SK-N-SH treated with all-trans-retinoic acid at 6 μM for 48 hours (cell line): ENCODE measurements around the gene HGS.

Experiments used
- ARNTL ChIP-seq: fragments of 450-650 bp; formaldehyde crosslinking; IDR thresholded peaks from 2 replicates; pipeline ENCODE4 v1.5.0; 2020; ENCODE audit warnings: low read depth, mild to moderate bottlenecking, moderate library complexity, borderline replicate concordance
- ESRRG ChIP-seq: fragments of 250-450 bp; sonication (Bioruptor Pico); IDR thresholded peaks from 2 replicates; pipeline ENCODE4 v1.6.1; 2021; ENCODE audit warnings: mild to moderate bottlenecking
- OSR1 ChIP-seq: fragments of 250-450 bp; sonication (Bioruptor Pico); IDR thresholded peaks from 2 replicates; pipeline ENCODE4 v1.8.0; 2022; ENCODE audit warnings: moderate library complexity, mild to moderate bottlenecking, inconsistent platforms
- PPARA ChIP-seq: fragments of 250-450 bp; sonication (Bioruptor Pico); IDR thresholded peaks from 2 replicates; pipeline ENCODE4 v1.5.0; 2020; ENCODE audit warnings: mild to moderate bottlenecking, borderline replicate concordance
- TOX ChIP-seq: fragments of 250-450 bp; sonication (Bioruptor Pico); IDR thresholded peaks from 2 replicates; pipeline ENCODE4 v1.8.0; 2021; ENCODE audit warnings: mild to moderate bottlenecking, moderate library complexity, borderline replicate concordance
- ZFP3 ChIP-seq: fragments of 250-450 bp; sonication (Bioruptor Pico); IDR thresholded peaks from 2 replicates; pipeline ENCODE4 v1.5.0; 2020; ENCODE audit warnings: mild to moderate bottlenecking, moderate library complexity
- ZFP30 ChIP-seq: fragments of 450-650 bp; formaldehyde crosslinking; IDR thresholded peaks from 2 replicates; pipeline ENCODE4 v1.5.0; 2022; ENCODE audit warnings: mild to moderate bottlenecking, moderate library complexity
- TF ChIP-seq, protein P1 (sequence below): fragments of 250-450 bp; sonication (Bioruptor Pico); IDR thresholded peaks from 2 replicates; pipeline ENCODE4 v1.8.0; 2020; ENCODE audit warnings: mild to moderate bottlenecking, moderate library complexity, borderline replicate concordance
- TF ChIP-seq, protein P2 (sequence below): fragments of 250-450 bp; sonication (Bioruptor Pico); IDR thresholded peaks from 2 replicates; pipeline ENCODE4 v1.5.0; 2020; ENCODE audit warnings: mild to moderate bottlenecking, moderate library complexity
- TF ChIP-seq, protein P3 (sequence below): fragments of 250-450 bp; sonication (Bioruptor Pico); IDR thresholded peaks from 2 replicates; pipeline ENCODE4 v1.8.0; 2021; ENCODE audit warnings: low read depth, mild to moderate bottlenecking, moderate library complexity, borderline replicate concordance

DNA sequence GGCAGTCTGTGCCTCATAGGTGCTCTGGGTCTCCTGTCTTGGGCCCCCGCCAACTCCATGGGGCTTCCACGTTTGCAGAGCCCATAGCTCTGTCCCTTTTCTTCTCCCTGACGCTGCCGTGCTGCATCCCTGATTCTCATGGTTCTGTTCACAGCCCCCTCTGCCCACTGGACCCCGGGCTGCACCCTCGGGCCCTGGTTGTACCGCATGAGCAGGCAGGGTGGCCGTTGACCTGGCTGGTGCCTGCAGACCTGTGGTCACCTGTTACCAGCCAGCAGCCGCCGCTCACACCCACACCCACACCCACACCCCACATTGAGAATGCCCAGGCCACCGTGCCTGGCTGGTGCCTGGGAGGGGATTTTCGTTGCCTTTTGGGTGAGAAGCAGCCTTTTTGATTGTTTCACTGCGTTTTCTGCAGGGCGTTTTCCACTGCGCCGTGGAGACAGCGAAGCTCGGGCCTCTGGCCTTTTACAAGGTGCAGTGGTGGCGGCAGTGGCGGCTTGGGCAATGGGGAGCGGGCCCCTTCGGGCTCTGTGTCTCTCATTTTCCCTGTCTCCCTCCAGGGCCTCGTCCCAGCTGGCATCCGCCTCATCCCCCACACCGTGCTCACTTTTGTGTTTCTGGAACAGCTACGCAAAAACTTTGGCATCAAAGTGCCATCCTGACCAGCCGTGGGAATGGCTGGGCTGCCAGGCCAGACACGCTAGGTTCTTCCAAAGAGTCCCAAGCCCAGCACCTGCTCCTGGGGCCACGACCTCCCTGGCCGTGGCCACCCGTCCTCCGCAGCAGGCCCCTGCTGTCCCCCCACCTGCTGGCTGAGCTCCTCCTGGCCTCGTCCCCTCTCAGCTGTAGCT, 35.8 kb downstream of the HGS start:
- TF ChIP-seq, protein P1, sequence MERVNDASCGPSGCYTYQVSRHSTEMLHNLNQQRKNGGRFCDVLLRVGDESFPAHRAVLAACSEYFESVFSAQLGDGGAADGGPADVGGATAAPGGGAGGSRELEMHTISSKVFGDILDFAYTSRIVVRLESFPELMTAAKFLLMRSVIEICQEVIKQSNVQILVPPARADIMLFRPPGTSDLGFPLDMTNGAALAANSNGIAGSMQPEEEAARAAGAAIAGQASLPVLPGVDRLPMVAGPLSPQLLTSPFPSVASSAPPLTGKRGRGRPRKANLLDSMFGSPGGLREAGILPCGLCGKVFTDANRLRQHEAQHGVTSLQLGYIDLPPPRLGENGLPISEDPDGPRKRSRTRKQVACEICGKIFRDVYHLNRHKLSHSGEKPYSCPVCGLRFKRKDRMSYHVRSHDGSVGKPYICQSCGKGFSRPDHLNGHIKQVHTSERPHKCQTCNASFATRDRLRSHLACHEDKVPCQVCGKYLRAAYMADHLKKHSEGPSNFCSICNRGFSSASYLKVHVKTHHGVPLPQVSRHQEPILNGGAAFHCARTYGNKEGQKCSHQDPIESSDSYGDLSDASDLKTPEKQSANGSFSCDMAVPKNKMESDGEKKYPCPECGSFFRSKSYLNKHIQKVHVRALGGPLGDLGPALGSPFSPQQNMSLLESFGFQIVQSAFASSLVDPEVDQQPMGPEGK (CRISPR knock-in tag): no peak
- no peak for TF ChIP-seq ZFP30
- TF ChIP-seq, protein P2, sequence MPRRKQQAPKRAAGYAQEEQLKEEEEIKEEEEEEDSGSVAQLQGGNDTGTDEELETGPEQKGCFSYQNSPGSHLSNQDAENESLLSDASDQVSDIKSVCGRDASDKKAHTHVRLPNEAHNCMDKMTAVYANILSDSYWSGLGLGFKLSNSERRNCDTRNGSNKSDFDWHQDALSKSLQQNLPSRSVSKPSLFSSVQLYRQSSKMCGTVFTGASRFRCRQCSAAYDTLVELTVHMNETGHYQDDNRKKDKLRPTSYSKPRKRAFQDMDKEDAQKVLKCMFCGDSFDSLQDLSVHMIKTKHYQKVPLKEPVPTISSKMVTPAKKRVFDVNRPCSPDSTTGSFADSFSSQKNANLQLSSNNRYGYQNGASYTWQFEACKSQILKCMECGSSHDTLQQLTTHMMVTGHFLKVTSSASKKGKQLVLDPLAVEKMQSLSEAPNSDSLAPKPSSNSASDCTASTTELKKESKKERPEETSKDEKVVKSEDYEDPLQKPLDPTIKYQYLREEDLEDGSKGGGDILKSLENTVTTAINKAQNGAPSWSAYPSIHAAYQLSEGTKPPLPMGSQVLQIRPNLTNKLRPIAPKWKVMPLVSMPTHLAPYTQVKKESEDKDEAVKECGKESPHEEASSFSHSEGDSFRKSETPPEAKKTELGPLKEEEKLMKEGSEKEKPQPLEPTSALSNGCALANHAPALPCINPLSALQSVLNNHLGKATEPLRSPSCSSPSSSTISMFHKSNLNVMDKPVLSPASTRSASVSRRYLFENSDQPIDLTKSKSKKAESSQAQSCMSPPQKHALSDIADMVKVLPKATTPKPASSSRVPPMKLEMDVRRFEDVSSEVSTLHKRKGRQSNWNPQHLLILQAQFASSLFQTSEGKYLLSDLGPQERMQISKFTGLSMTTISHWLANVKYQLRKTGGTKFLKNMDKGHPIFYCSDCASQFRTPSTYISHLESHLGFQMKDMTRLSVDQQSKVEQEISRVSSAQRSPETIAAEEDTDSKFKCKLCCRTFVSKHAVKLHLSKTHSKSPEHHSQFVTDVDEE: no peak
- TF ChIP-seq ESRRG (CRISPR knock-in tag): no peak
- no peak for TF ChIP-seq ARNTL (CRISPR knock-in tag)
- TF ChIP-seq PPARA: no peak
- TF ChIP-seq, protein P3, sequence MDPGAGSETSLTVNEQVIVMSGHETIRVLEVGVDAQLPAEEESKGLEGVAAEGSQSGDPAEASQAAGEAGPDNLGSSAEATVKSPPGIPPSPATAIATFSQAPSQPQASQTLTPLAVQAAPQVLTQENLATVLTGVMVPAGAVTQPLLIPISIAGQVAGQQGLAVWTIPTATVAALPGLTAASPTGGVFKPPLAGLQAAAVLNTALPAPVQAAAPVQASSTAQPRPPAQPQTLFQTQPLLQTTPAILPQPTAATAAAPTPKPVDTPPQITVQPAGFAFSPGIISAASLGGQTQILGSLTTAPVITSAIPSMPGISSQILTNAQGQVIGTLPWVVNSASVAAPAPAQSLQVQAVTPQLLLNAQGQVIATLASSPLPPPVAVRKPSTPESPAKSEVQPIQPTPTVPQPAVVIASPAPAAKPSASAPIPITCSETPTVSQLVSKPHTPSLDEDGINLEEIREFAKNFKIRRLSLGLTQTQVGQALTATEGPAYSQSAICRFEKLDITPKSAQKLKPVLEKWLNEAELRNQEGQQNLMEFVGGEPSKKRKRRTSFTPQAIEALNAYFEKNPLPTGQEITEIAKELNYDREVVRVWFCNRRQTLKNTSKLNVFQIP (CRISPR knock-in tag): no peak
- no peak for TF ChIP-seq ZFP3 (CRISPR knock-in tag)
- no peak for TF ChIP-seq TOX
- TF ChIP-seq OSR1 (CRISPR knock-in tag): no peak
